ENCODE data around the gene ZNF672.

DNA sequence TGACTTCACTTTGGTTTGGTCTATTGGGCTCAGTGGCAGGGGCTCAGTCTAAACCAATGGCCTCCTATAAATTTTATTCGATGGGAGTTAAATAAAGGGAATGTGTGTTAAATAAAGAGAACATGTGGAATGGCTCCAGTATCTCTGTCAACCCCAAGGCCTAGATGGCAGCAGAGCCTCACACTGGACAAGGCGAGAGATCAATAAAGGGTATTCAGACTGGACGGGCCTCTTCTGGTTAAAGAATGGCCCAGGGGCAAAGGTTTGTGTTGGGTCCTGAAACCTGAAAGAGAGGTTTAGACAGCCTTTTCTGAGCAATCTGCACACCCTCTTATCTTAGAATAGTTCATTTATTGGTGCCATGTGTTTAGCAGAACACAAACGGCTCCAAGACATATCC is 47.0 kb upstream of the ZNF672 start:
- TF ChIP-seq CTCF (IDR thresholded peaks at IDR 0.05) (no peak), POLR2AphosphoS5 (IDR thresholded peaks at IDR 0.05) (no peak)
